A549 (cell line): ENCODE results near the gene KIF5B. TPM values are rescaled to one million over a fixed set of nuclear protein-coding genes. Genes with fewer than 3 reads are reported as not detected.
"Not testable (repeated sequence)": the region's sequence is repeated elsewhere in the genome, so short reads cannot be mapped to it uniquely, and the experiment has no call there.

ENCODE experiments used
- ATAC-seq, 2 experiments: fragments of 200-7000 bp in 1 of 2; fragments of >200 bp in 1 of 2; cut with Nextera tagmentation in 1 of 2; cut with Tn5 transposase in 1 of 2; 3 replicates each; pipeline versions ENCODE4 v1.8.0 to v1.9.1; 2018 to 2020; ENCODE audit warnings: mild to moderate bottlenecking in 1 of 2, moderate library complexity in 1 of 2
- CTCF ChIA-PET: fragments of 300-600 bp; sonication (Branson Sonifier 250); formaldehyde crosslinking; extraction: SDS; loops from one replicate; lab custom pipeline; 2021; ENCODE audit warnings: antibody characterized with exemption, inconsistent platforms; lab: Yijun Ruan, JAX
- POLR2A ChIA-PET: fragments of 350-600 bp; formaldehyde crosslinking; extraction: SDS; loops from one replicate; lab custom pipeline; 2021; ENCODE audit warnings: antibody characterized with exemption, inconsistent platforms; lab: Yijun Ruan, JAX
- DNase-seq, 2 experiments: peaks; one replicate each; pipeline versions ENCODE4 v3.0.0 to v3.0.0-alpha.2; 2011 to 2016; ENCODE audit warnings: low read depth in 1 of 2, low spot score in 1 of 2
- FAIRE-seq: peaks from 2 replicates; lab custom pipeline; 2011; peaks lifted over from hg19 to GRCh38; lab: Jason Lieb, UNC
- H3K27ac ChIP-seq, 2 experiments: fragments of >200 bp; sonication (Bioruptor Twin); formaldehyde crosslinking; 3 replicates each; pipeline ENCODE4 v1.5.1; 2016 to 2017
- H3K4me1 ChIP-seq: fragments of >200 bp; sonication (Bioruptor Twin); formaldehyde crosslinking; 3 replicates; pipeline ENCODE4 v1.6.1; 2016
- H3K4me2 ChIP-seq: fragments of >200 bp; sonication (Bioruptor Twin); formaldehyde crosslinking; 3 replicates; pipeline ENCODE4 v1.6.1; 2016
- H3K4me3 ChIP-seq: fragments of >200 bp; sonication (Bioruptor Twin); formaldehyde crosslinking; 3 replicates; pipeline ENCODE4 v1.5.1; 2016
- H3K9me3 ChIP-seq: fragments of >200 bp; sonication (Bioruptor Twin); formaldehyde crosslinking; 3 replicates; pipeline ENCODE4 v1.6.1; 2016
- BCL3 ChIP-seq: fragments of >200 bp; sonication (Bioruptor Twin); formaldehyde crosslinking; IDR thresholded peaks from 3 replicates; pipeline ENCODE4 v1.6.1; 2016
- CBX2 ChIP-seq: fragments of 200-600 bp; sonication (generic); IDR thresholded peaks from 2 replicates; pipeline ENCODE4 v1.6.1; 2016; ENCODE audit warnings: low read depth, mild to moderate bottlenecking, borderline replicate concordance
- CEBPB ChIP-seq, 2 experiments: fragments of >200 bp in 1 of 2; sonication (Bioruptor Twin) in 1 of 2; formaldehyde crosslinking in 1 of 2; IDR thresholded peaks; 2 replicates each; pipeline ENCODE4 v1.6.1; 2012 to 2016
- CHD4 ChIP-seq: fragments of 200-600 bp; sonication (generic); IDR thresholded peaks from 2 replicates; pipeline ENCODE4 v1.6.1; 2016; ENCODE audit warnings: antibody characterized with exemption, mild to moderate bottlenecking, borderline replicate concordance
- KDM5A ChIP-seq: fragments of 200-600 bp; sonication (generic); IDR thresholded peaks from 2 replicates; pipeline ENCODE4 v1.6.1; 2016; ENCODE audit warnings: antibody characterized with exemption, mild to moderate bottlenecking
- MAZ ChIP-seq: fragments of 150-350 bp; IDR thresholded peaks from 2 replicates; pipeline ENCODE4 v1.6.1; 2014; ENCODE audit warnings: antibody characterized with exemption, low read depth, low read length, borderline replicate concordance
- NPAS2 ChIP-seq: fragments of 250-450 bp; sonication (Bioruptor Pico); IDR thresholded peaks from 2 replicates; pipeline ENCODE4 v1.8.0; 2022; ENCODE audit warnings: mild to moderate bottlenecking, moderate library complexity, borderline replicate concordance
- POLR2A ChIP-seq: IDR thresholded peaks from 2 replicates; pipeline ENCODE4 v1.6.1; 2012; ENCODE audit warnings: mild to moderate bottlenecking, low read length
- RFX5 ChIP-seq: fragments of 450-650 bp; IDR thresholded peaks from 2 replicates; pipeline ENCODE4 v1.7.1; 2014; ENCODE audit warnings: antibody characterized with exemption, mild to moderate bottlenecking, moderate library complexity
- TFCP2L1 ChIP-seq: fragments of 250-450 bp; sonication (Bioruptor Pico); IDR thresholded peaks from 2 replicates; pipeline ENCODE4 v1.5.0; 2021; ENCODE audit warnings: mild to moderate bottlenecking
- ZFP36 ChIP-seq: fragments of 450-650 bp; IDR thresholded peaks from 2 replicates; pipeline ENCODE4 v1.6.1; 2014; ENCODE audit warnings: borderline replicate concordance; ENCODE audit not compliant: partially characterized antibody
- ZNF302 ChIP-seq: fragments of 250-450 bp; sonication (Bioruptor Pico); IDR thresholded peaks from 2 replicates; pipeline ENCODE4 v1.9.0; 2021; ENCODE audit warnings: inconsistent platforms, mild to moderate bottlenecking, moderate library complexity
- ZSCAN20 ChIP-seq: fragments of 250-450 bp; sonication (Bioruptor Pico); IDR thresholded peaks from 2 replicates; pipeline ENCODE4 v1.8.0; 2022; ENCODE audit warnings: mild to moderate bottlenecking, moderate library complexity
- WGBS: methylation state at CpG from one replicate; pipeline ENCODE4 v1.1.6; 2017; ENCODE audit errors: missing lambda C conversion rate; 5-methylcytosine and 5-hydroxymethylcytosine counted together
- polyA plus RNA-seq, 4 experiments: library from polyadenylated mRNA; depleted of rRNA in 3 of 4; stranded (reverse); fragments of >200 nt; fragmentation: RNase III in 1 of 4; extraction: RNeasy Plus Mini Kit Qiagen cat#74134 plus additional on column Dnase treatment in 1 of 4; gene quantifications; 2 replicates in 3 of 4; 3 replicates in 1 of 4; pipeline ENCODE4 v1.2.3, GENCODE V29; 2011 to 2017
- TF ChIP-seq, protein P1 (sequence below): fragments of 200-600 bp; sonication (generic); IDR thresholded peaks from 2 replicates; pipeline ENCODE4 v1.6.1; 2016; ENCODE audit warnings: antibody characterized with exemption, mild to moderate bottlenecking, moderate library complexity

The KIF5B gene
- polyA plus RNA-seq, 2 of the 4 experiments (the other 2 are of a cell fraction), result 81.9 to 124 TPM

DNA sequence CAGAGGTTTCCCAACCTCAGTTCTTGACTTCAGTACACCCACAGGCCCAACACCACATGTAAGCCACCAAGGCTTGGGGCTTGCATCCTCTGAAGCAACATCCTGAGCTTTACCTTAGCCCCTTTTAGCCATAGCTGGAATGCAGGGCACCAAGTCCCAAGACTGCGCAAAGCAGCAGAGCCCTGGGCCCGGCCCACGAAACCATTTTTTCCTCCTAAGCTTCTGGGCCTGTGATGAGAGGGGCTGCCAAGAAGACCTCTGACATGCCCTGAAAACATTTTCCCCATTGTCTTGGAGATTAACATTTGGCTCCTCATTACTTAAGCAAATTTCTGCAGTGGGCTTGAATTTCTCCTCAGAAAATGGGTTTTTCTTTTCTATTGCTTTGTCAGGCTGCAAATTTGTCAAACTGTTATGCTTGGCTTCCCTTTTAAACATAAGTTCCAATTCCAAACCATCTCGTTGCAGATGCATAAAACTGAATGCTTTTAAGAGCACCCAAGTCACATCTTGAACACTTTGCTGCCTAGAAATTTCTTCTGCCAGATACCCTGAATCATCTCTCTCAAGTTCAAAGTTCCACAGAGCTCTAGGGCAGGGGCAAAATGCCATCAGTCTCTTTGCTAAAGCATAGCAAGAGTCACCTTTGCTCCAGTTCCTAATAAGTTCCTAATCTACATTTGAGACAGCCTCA is 42.5 kb upstream of the KIF5B start:
- H3K4me3 ChIP-seq, FAIRE-seq, DNase-seq, ATAC-seq, H3K27ac ChIP-seq, H3K9me3 ChIP-seq, CTCF ChIA-PET, H3K4me2 ChIP-seq, POLR2A ChIA-PET: not testable (repeated sequence)
- TF ChIP-seq ZFP36, result peak; percentile 52
- WGBS, result 42% methylated on average over 4 of the region's 4 CpGs
- H3K4me1 ChIP-seq, result peaks cover 17% of the 10 kb centered on the region

DNA sequence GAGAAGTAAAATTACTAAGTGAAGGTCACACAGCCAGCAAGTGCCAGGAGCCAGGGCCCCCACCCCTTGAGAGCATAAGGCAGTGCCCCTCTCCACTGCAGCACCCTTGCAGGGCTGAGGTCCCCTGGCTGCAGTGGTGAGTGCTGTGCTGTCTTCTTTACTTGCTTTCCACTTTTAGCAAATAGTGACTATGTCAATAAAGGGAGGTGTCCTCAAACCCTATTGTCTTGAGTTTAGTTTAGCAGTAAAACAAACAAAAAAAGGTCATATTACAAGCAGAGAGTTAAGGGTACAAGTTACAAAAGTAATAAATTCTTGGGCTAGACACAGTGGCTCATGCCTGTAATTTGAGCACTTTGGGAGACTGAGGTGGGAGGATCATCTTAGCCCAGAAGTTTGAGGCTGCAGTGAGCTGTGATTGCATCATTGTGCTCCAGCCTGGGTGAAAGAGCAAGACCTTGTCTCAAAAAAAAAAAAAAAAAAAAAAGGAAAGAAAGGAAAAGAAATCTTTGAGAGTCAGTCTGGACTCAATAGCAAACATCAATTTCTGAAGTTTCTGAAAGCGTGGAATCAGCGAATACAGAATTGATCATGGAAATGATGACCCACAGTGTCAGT is 39.0 kb upstream of the KIF5B start:
- WGBS, result 83% methylated on average over 2 of the region's 2 CpGs
- CTCF ChIA-PET, result no interaction called here
- Histone ChIP-seq H3K27ac (peak overlapping the region; percentile 58 to 64), H3K4me3 (no peak overlapping the region), H3K4me1 (peaks cover 17% of the 10 kb centered on the region), H3K4me2 (peak overlapping the region; percentile 63), H3K9me3 (peaks cover 8% of the 10 kb centered on the region; the same call in 2 of the 3 replicates)
- TF ChIP-seq CEBPB (IDR thresholded peaks at IDR 0.05), result peak; percentile 24 to 34; a peak in 2 of 4 replicates
- TF ChIP-seq CHD4, result no peak
- FAIRE-seq (no peak), DNase-seq (peak in 1 of 2 experiments; percentile 67), ATAC-seq (peak; percentile 64 to 78)
- POLR2A ChIA-PET, result interaction anchor here (0.7 kb wide), 1 partner anchor 9 kb away, joined by 3 read pairs; no protein-coding TSS in a partner anchor

GRCh38 chr10:32093650-32094049 is 37.4 kb upstream of the KIF5B start:
- Histone ChIP-seq H3K4me2 (no peak overlapping the region), H3K27ac (no peak overlapping the region), H3K4me1 (peaks cover 17% of the 10 kb centered on the region), H3K9me3 (peaks cover 5% of the 10 kb centered on the region; the same call in 2 of the 3 replicates), H3K4me3 (no peak overlapping the region)
- CTCF ChIA-PET, result no interaction called here
- ATAC-seq (no peak), FAIRE-seq (no peak), DNase-seq (no peak)
- 91% methylated on average over 2 of the region's 2 CpGs for whole genome bisulfite sequencing
- POLR2A ChIA-PET, result no interaction called here
- TF ChIP-seq MAZ, result no peak

DNA sequence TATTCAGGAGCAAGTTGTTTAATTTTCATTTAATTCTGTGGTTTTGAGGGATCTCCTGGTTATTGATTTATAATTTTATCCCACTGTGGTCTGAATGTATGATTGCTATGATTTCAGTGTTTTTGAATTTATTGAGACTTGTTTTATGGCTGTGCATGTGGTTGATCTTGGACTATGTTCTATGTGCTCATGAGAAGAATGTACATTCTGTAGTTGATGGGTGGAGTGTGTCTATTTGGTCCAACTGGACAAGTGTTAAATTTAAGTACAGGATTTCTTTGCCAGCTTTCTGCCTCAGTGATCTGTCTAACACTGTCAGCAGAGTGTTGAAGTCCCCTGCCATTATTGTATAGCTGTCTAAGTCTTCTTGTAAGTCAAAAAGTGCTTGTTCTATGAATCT is 34.8 kb upstream of the KIF5B start:
- Histone ChIP-seq H3K4me3 (no peak overlapping the region), H3K9me3 (no peaks in the 10 kb centered on the region), H3K27ac (no peak overlapping the region), H3K4me1 (peaks cover 17% of the 10 kb centered on the region), H3K4me2 (no peak overlapping the region)
- no peak for TF ChIP-seq CBX2
- no peak for TF ChIP-seq ZNF302
- no peak for TF ChIP-seq POLR2A
- TF ChIP-seq MAZ, result no peak
- TF ChIP-seq RFX5, result no peak
- TF ChIP-seq KDM5A, result no peak
- no peak for TF ChIP-seq ZSCAN20
- TF ChIP-seq BCL3, result no peak
- no peak for TF ChIP-seq TFCP2L1
- no peak for TF ChIP-seq NPAS2
- TF ChIP-seq, protein P1, sequence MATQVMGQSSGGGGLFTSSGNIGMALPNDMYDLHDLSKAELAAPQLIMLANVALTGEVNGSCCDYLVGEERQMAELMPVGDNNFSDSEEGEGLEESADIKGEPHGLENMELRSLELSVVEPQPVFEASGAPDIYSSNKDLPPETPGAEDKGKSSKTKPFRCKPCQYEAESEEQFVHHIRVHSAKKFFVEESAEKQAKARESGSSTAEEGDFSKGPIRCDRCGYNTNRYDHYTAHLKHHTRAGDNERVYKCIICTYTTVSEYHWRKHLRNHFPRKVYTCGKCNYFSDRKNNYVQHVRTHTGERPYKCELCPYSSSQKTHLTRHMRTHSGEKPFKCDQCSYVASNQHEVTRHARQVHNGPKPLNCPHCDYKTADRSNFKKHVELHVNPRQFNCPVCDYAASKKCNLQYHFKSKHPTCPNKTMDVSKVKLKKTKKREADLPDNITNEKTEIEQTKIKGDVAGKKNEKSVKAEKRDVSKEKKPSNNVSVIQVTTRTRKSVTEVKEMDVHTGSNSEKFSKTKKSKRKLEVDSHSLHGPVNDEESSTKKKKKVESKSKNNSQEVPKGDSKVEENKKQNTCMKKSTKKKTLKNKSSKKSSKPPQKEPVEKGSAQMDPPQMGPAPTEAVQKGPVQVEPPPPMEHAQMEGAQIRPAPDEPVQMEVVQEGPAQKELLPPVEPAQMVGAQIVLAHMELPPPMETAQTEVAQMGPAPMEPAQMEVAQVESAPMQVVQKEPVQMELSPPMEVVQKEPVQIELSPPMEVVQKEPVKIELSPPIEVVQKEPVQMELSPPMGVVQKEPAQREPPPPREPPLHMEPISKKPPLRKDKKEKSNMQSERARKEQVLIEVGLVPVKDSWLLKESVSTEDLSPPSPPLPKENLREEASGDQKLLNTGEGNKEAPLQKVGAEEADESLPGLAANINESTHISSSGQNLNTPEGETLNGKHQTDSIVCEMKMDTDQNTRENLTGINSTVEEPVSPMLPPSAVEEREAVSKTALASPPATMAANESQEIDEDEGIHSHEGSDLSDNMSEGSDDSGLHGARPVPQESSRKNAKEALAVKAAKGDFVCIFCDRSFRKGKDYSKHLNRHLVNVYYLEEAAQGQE, result no peak
- CTCF ChIA-PET, result no interaction called here
- no peak for ATAC-seq
- no peak for DNase-seq
- POLR2A ChIA-PET, result no interaction called here
- no peak for FAIRE-seq
